ENCODE data around the gene TM4SF1.
"Not testable (repeated sequence)": the region's sequence is repeated elsewhere in the genome, so short reads cannot be mapped to it uniquely, and the experiment has no call there.

The TM4SF1 gene

DNA sequence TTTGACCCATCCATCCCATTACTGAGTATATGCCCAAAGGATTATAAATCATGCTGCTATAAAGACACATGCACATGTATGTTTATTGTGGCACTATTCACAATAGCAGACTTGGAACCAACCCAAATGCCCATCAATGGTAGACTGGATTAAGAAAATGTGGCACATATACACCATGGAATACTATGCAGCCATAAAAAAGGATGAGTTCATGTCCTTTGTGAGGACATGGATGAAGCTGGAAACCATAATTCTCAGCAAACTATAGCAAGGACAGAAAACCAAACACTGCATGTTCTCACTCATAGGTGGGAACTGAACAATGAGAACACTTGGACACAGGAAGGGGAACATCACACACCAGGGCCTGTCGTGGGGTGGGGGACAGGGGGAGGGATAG is 40.0 kb downstream of the TM4SF1 start:
- DNase-seq = not testable (repeated sequence)

DNA sequence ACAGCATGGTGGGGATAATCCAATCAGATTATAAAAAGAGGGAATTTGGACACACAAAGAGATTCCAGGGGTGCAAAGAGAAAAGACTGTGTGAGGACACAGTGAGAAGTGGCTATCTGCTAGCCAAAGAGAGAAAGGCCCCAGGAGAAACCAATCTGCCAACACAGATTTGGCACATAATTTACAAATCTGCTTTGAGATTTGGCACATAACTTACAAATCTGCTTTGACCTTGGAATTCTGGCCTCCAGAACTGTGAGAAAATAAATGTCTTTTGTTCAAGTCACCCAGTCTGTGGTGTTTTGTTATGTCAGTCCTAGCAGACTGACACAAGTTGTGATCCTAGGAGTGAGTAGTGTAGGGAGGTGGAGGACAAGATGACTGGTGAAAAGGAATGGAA is 40.5 kb downstream of the TM4SF1 start:
- no peak for DNase-seq

GRCh38 chr3:149333176-149333859 is 44.1 kb downstream of the TM4SF1 start, which contains the start of gene TM4SF18:
Gene TM4SF18 (minus strand): TSS chr3:149333636. CDS start chr3:149333382, 254 bp downstream.
- DNase-seq = no peak

DNA sequence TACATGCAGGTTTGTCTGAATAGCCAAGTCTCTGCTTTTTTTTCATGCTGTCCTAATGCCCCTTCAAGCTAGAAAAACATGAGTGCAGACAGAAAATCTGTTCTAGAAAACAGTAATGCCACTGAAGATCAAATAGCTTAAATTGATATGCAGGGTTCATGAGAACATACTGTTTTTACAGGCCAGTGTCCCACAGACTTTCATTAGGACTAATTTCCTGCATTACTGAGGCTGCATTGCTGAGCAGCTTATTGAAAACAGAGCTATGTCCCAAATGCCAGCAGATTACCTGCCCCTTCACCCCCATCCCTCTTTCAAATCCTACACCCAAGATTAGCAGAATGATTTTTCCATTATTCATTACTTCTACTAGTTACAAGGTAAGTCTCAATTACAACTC is 44.7 kb downstream of the TM4SF1 start:
- no peak for DNase-seq

- no peak for DNase-seq
Observed at GRCh38 chr3:149332227-149332765, 45.2 kb downstream of the TM4SF1 start.

DNA sequence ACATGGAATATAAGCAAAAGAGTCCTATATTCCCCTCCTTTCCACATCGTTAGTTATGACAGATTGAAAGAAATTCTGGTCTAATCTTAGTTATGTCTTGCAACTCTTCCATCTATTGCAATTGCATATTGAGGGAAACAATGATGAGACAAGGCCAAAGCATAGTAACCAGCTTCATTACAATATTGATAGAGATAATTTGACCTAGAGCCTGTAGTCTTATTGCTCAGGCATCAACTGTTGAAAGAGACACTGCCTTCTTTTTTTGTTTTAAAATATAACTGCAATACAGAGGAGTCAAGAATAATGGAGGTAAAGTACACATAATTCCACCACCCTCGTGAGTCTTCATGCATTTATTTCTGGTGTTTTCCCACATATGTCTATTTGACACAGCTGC is 46.1 kb downstream of the TM4SF1 start:
- no peak for DNase-seq

DNA sequence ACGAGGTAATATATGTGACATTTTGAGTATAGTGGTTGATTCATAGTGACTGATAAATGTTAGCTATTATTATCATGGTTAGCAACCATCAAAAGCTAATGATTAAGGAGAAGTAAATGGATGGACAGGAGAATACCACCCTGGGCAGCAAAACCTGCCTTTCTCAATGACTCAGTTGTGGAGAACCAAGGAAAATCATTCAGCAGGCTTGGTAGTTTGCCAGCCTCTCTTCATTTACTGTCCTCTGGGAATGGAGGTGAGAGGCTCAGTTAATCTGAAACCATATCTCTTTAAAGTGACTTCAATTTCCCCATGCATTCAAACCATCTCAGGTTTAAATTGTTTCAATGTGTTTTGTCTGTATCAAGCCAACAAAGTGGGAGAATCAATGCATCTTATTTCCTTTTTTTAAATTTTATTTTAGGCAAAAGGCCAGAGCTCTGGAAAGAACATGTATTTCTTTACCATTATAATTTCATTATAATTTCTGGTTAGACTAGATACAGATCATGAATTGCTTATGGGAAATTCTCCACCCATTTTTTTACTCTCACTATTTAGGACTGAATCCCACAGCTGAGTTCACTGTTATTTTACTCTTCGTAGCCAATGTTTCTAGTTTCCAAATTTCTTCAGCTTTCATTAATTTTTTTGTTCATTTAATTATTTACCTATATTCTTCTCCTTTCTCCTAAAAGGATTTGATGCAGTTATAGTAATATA is 46.7 kb downstream of the TM4SF1 start:
- no peak for DNase-seq

DNA sequence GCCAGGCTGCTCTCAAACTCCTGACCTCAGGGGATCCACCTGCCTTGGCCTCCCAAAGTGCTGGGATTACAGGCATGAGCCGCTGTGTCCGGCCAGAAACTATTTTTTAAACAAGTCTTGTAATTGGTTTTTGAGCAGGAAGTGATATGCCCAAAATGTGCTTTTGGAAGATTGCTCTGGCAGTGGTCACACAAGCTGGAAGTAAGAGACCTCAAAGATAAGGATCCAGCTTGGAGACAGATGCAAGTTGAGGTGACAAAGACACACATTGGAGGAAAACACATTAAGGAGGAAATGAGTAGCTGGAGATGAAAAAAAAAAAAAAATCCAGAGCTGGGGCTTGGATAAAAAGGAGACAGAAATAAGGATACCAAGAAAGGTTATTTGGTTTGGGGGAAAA is 50.3 kb downstream of the TM4SF1 start:
- DNase-seq = no peak

- no peak for DNase-seq
Observed at GRCh38 chr3:149325581-149325980, 51.9 kb downstream of the TM4SF1 start.

GRCh38 chr3:149324332-149324731 is 53.1 kb downstream of the TM4SF1 start:
- no peak for DNase-seq

DNA sequence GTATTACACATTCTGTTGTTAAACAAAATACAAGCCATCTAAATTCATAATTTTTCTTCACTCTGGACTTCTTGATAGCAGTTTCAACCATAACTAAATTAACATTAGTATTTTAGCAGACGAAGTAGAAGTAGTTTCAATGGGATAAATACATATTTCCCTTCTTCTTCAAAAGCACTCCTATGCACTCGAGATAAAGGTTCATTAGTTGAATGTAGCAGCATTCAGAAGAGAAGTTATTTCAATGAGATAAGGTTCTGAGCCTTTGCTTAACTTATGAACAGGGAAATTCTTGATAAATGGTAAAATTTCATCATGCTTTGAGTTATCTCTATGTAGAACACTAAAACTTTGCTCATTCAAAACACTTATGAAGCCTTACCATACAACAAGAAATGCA is 55.8 kb downstream of the TM4SF1 start:
- no peak for DNase-seq

DNA sequence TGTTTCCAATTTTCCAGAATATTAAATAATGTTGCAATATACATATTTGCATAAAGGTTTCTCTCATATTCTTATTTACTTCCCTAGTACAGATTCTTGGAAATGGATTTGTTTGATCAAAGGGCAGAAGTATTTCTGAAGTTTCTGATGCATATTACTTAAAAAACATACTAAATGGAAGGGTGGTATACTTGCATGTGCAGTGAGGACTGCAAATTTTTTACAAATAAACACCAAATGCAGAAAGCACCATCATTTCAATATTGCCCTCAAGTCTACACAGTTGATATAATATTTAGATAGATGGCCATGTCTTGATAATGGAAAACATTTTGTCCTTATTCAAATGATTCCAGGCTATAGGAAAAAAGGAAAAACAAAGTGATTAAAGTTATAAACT is 56.3 kb downstream of the TM4SF1 start:
- DNase-seq = no peak

DNA sequence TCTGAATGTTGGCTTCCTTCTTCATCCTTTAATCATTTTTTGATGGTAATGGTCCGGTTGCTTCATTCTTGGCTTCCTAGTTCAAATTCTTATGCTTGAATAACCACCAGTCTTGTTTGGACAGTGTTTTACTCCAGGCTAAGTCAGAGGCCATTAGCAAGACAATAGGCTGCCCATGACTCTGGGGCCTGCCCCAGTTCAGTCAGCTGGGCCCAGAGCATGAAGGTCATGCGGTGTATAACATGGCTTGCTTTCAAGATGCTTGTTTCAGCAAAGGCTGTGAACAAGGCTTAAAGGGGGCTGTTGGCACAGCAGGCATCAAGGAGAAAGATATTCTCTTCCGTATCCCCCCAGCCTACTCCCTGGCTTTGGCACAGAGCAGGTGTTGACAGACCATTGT is 57.7 kb downstream of the TM4SF1 start:
- DNase-seq = no peak
